Measurements from ENCODE around the gene ERCC6.

Gene ERCC6

DNA sequence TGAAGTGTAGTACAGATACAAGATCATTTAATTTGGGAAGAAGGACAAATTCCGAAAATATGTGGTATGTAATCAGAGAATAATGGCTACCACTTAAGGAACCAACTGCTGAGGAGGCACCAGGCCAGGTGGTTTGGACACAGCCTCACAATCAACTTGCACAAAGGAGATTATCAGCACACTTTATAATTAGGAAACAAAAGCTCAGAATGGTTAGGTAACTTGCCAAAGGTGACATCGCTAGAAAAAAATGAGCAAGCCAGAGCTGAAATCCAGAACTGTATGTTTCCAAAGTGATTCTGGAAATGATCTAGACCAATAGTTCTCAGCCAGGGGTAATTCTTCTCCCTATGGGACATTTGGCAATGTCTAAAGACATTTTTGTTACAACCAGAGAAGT, 36.6 kb downstream of the ERCC6 start:
- TF ChIP-seq, protein P1, sequence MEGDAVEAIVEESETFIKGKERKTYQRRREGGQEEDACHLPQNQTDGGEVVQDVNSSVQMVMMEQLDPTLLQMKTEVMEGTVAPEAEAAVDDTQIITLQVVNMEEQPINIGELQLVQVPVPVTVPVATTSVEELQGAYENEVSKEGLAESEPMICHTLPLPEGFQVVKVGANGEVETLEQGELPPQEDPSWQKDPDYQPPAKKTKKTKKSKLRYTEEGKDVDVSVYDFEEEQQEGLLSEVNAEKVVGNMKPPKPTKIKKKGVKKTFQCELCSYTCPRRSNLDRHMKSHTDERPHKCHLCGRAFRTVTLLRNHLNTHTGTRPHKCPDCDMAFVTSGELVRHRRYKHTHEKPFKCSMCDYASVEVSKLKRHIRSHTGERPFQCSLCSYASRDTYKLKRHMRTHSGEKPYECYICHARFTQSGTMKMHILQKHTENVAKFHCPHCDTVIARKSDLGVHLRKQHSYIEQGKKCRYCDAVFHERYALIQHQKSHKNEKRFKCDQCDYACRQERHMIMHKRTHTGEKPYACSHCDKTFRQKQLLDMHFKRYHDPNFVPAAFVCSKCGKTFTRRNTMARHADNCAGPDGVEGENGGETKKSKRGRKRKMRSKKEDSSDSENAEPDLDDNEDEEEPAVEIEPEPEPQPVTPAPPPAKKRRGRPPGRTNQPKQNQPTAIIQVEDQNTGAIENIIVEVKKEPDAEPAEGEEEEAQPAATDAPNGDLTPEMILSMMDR (IDR thresholded peaks at IDR 0.05; ENCODE audit: low read depth, low read length): no peak
- DNase-seq (ENCODE audit: extremely low read depth, low read depth): no peak

DNA sequence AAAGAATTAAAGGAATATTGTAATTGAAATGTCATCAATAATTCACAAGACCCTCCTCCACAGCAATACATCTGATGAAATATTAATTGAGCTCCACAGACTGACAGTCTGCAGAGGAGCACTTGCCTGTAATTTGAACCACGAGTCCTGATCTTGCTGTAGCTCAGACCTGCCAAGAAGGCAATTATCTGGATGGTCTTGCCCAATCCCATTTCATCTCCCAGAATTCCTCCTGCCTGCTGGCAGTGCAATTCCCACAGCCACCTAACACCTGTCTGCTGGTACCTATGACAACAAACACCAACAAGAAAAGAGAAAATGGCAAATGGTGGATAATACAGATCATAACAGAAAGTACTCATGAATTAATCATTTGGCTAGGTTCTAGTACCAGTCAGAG, 38.5 kb downstream of the ERCC6 start:
- DNase-seq (ENCODE audit: extremely low read depth, low read depth): no peak
- TF ChIP-seq, protein P1 (IDR thresholded peaks at IDR 0.05; ENCODE audit: low read depth, low read length): no peak

DNA sequence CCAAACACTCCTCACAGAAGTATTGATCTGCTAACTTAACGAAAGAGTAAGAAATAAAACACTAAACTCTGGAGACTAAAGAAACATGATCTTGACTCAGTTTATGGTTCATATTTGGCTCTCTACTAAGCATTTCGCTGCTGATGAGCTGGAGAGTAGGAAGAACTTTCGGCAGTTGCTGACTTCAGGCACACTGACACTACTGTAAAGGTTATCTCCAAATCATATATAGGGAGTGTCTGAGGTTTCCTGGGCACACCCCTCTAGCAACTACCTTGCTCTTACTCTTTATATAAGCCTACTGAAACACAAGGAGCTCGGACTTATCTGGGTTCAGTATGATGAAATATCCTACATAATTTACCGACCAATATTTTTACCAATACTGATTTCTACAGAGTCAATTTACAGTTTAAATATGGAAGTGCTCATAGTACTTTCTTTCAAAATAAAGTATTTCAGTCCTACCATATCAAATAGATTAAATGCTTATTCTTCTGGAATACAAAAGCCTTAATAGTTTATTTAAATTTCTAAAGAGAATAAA, 39.5 kb downstream of the ERCC6 start:
- no peak for DNase-seq (ENCODE audit: extremely low read depth, low read depth)
- TF ChIP-seq, protein P1 (IDR thresholded peaks at IDR 0.05; ENCODE audit: low read depth, low read length): no peak

DNA sequence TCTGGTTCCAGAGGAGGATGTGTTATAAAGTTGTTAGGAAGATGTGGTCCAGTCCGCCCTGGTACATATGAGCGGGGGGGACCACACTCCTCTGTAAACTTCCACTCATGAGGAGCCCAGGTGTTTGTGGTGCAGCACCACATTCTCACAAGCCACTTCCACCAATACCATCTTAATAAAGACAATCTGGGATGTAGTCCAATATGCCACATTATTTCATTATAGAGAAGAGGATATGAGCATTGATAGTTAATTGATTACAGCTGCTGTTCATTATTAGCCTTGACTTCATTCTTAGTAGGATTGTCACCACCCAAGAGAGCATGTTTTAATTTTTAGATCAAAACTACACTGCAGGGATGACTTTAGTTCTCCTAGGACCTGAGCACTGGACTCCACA, 40.5 kb downstream of the ERCC6 start:
- no peak for DNase-seq (ENCODE audit: extremely low read depth, low read depth)
- TF ChIP-seq, protein P1 (IDR thresholded peaks at IDR 0.05; ENCODE audit: low read depth, low read length): no peak

DNA sequence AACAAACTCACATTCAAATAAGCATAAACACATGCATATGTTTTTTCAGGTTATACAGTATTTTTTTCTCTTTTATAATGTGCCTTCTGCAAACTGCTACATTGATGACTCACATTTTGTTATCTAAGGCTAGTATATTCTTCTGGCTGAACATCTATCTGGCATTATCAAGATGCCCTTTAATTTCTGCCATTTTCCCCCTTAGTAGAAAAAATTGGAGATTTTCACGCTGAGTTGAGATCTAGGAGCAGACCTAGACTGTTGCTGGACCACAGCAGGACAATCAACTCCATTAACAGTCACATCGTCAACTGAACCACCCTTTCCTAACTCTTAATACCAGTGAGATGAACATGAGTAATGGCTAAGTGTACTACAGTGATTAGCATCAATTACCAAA, 41.6 kb downstream of the ERCC6 start:
- TF ChIP-seq, protein P1 (IDR thresholded peaks at IDR 0.05; ENCODE audit: low read depth, low read length): no peak
- no peak for DNase-seq (ENCODE audit: extremely low read depth, low read depth)

DNA sequence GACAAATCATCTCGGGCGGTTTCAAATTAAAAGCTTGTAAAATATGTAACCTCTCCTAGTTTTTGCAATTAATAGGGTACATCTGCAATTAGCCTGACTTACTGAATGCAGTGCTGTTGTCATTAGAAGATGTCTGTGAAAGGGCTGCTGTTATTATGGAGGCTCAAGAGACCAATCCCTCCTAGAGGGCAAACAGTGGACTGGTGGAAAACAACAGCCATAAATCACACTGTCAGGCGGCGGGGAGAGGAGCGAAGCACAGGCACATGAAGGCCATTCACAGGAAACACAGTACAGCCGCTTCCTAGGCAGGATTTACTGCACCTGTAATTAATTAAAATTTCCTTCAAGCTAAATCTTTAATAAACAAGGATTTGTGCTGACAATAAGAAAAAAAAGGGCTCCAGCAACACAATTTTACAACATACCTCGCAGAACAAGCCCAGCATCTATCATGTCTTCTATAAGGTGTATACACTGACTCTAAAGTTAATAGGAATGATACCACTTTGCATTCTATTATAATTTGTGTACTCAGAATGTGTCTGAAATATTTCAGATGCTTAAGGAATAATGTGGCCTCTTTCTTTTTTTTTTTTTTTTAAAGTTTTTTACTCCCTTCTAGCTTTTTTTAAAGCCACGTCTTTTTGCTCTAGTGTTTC, 50.7 kb downstream of the ERCC6 start:
- DNase-seq (ENCODE audit: extremely low read depth, low read depth): no peak
- TF ChIP-seq, protein P1 (IDR thresholded peaks at IDR 0.05; ENCODE audit: low read depth, low read length): no peak

DNA sequence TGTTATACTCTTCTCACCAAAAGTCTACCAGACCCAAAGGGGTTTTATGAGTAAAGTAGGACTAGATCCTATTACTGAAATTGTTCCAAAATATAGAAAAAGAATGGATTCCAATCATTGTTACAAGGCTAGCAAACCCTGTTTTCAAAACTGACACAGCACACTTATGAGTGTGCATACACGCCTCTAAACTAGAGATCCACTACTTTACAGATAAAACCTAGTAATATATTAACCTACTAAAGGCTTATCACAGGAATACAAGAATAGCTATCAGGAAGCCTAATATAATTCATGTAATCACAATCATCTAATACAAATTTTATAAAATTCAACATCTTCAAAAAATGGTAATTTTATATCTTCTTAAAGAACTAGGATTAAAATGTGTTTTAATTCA, 52.2 kb downstream of the ERCC6 start:
- TF ChIP-seq, protein P1 (IDR thresholded peaks at IDR 0.05; ENCODE audit: low read depth, low read length): no peak
- no peak for DNase-seq (ENCODE audit: extremely low read depth, low read depth)
